HepG2 (cell line): ENCODE data around the gene COG1. TPM values are rescaled to one million over a fixed set of nuclear protein-coding genes. Genes with fewer than 3 reads are reported as not detected.

ENCODE experiments used
- ASH2L ChIP-seq: fragments of 300-600, 200-600 bp; sonication (generic); IDR thresholded peaks from 2 replicates; pipeline ENCODE4 v1.7.0; 2017; ENCODE audit warnings: low read depth, mild to moderate bottlenecking, moderate library complexity, mixed read lengths, low read length; ENCODE audit not compliant: insufficient read length
- BRD4 ChIP-seq: sonication (generic); formaldehyde crosslinking; IDR thresholded peaks from 2 replicates; pipeline ENCODE4 v1.4.0; 2020; ENCODE audit warnings: missing genetic modification reagents
- CTCF ChIP-seq: sonication (generic); formaldehyde crosslinking; IDR thresholded peaks from 2 replicates; pipeline ENCODE4 v1.5.0; 2020; ENCODE audit warnings: mild to moderate bottlenecking, missing genetic modification reagents, moderate library complexity
- DMAP1 ChIP-seq: IDR thresholded peaks from 2 replicates; pipeline ENCODE4 v1.6.1; 2016
- ELK4 ChIP-seq: sonication (generic); formaldehyde crosslinking; IDR thresholded peaks from 2 replicates; pipeline ENCODE4 v1.9.0; 2021; ENCODE audit warnings: missing genetic modification reagents, borderline replicate concordance
- KDM1A ChIP-seq: IDR thresholded peaks from 2 replicates; pipeline ENCODE4 v1.6.1; 2016; ENCODE audit warnings: missing compliant biosample characterization
- NFE2L2 ChIP-seq: fragments of 150-350 bp; IDR thresholded peaks from 2 replicates; pipeline ENCODE4 v1.6.1; 2014; ENCODE audit warnings: low read length
- PRPF4 ChIP-seq: fragments of 200-400 bp; formaldehyde crosslinking; IDR thresholded peaks from 2 replicates; pipeline ENCODE4 v1.6.1; 2016; ENCODE audit warnings: low read length, low read depth; ENCODE audit not compliant: poor library complexity, severe bottlenecking
- RXRB ChIP-seq: IDR thresholded peaks from 2 replicates; pipeline ENCODE4 v1.6.1; 2016; ENCODE audit warnings: borderline replicate concordance, missing genetic modification reagents, missing compliant biosample characterization
- SRY ChIP-seq: sonication (generic); formaldehyde crosslinking; IDR thresholded peaks from 2 replicates; pipeline ENCODE4 v1.8.0; 2022; ENCODE audit warnings: mild to moderate bottlenecking, missing genetic modification reagents
- XBP1 ChIP-seq: sonication (generic); formaldehyde crosslinking; IDR thresholded peaks from 2 replicates; pipeline ENCODE4 v1.5.0; 2020; ENCODE audit warnings: missing genetic modification reagents
- ZC3H13 ChIP-seq: sonication (generic); formaldehyde crosslinking; IDR thresholded peaks from 2 replicates; pipeline ENCODE4 v1.8.1; 2023; ENCODE audit warnings: mild to moderate bottlenecking, missing genetic modification reagents, moderate library complexity
- ZIK1 ChIP-seq: sonication (generic); formaldehyde crosslinking; IDR thresholded peaks from 2 replicates; pipeline ENCODE4 v1.5.0; 2020; ENCODE audit warnings: mild to moderate bottlenecking, low read depth, missing genetic modification reagents, borderline replicate concordance
- ZNF383 ChIP-seq: sonication (generic); formaldehyde crosslinking; IDR thresholded peaks from 2 replicates; pipeline ENCODE4 v1.4.0; 2020; ENCODE audit warnings: missing genetic modification reagents, mild to moderate bottlenecking, borderline replicate concordance
- ZNF589 ChIP-seq: sonication (generic); formaldehyde crosslinking; conservative IDR thresholded peaks from 2 replicates; pipeline ENCODE4 v1.8.0; 2022; ENCODE audit warnings: mild to moderate bottlenecking, moderate library complexity, missing genetic modification reagents
- ZNF747 ChIP-seq: sonication (generic); formaldehyde crosslinking; IDR thresholded peaks from 2 replicates; pipeline ENCODE4 v1.8.1; 2023; ENCODE audit warnings: missing genetic modification reagents, mild to moderate bottlenecking, borderline replicate concordance
- polyA plus RNA-seq, 8 experiments: library from polyadenylated mRNA; depleted of rRNA in 3 of 8; stranded (reverse) in 7 of 8; unstranded in 1 of 8; fragments of >200 nt; fragmentation: Illumina TruSeq in 4 of 8; extraction: Trizol in 4 of 8; gene quantifications; 2 replicates each; pipeline versions ENCODE4 v1.2.1 to v1.2.3, GENCODE V29; 2011 to 2016; ENCODE audit warnings: low read depth in 4 of 8, missing spikeins in 1 of 8, mixed read lengths in 1 of 8; ENCODE audit not compliant: insufficient read depth in 1 of 8
- total RNA-seq, 5 experiments: library from RNA; depleted of rRNA; stranded (reverse); fragments of >200 nt; fragmentation: Illumina TruSeq; extraction: Trizol; gene quantifications; 2 replicates each; pipeline ENCODE4 v1.2.3, GENCODE V29; 2016; ENCODE audit warnings: low read depth in 1 of 5
- TF ChIP-seq, protein P1 (sequence below): sonication (generic); formaldehyde crosslinking; IDR thresholded peaks from 2 replicates; pipeline ENCODE4 v1.4.0; 2020; ENCODE audit warnings: missing genetic modification reagents, mild to moderate bottlenecking, borderline replicate concordance
- TF ChIP-seq, protein P2 (sequence below): IDR thresholded peaks from 2 replicates; pipeline ENCODE4 v1.6.1; 2016; ENCODE audit warnings: control low read depth
- TF ChIP-seq, protein P3 (sequence below): sonication (generic); formaldehyde crosslinking; IDR thresholded peaks from 2 replicates; pipeline ENCODE4 v1.9.0; 2021; ENCODE audit warnings: missing genetic modification reagents, mild to moderate bottlenecking, borderline replicate concordance

Gene COG1
- total and polyA plus RNA-seq, 2 of the 13 experiments (the other 11 are each of a cell fraction or from before 2014, with no cell fraction given) = 36.6 to 39.7 TPM

GRCh38 chr17:73201215-73202069, 8.6 kb downstream of the COG1 start (continued):
- TF ChIP-seq CTCF (CRISPR knock-in tag) (peak; percentile 36), ZNF747 (CRISPR knock-in tag) (peak; percentile 84; the same call in 1 of the 2 replicates), BRD4 (no peak), ELK4 (CRISPR knock-in tag) (peak; percentile 62; the same call in 1 of the 2 replicates), PRPF4 (peak; percentile 18), ZC3H13 (peak; percentile 94), ZNF589 (CRISPR knock-in tag) (no peak), ZNF383 (CRISPR knock-in tag) (0 out of 2 replicates have a peak, but pooled peaks have one; percentile 25), SRY (CRISPR knock-in tag) (peak; percentile 23; the same call in 1 of the 2 replicates), NFE2L2 (peak; percentile 49; the same call in 1 of the 2 replicates), RXRB (peak; percentile 98), DMAP1 (peak; percentile 79; the same call in 1 of the 2 replicates), KDM1A (peak; percentile 80; the same call in 1 of the 2 replicates), ASH2L (peak; percentile 84), ZIK1 (CRISPR knock-in tag) (peak; percentile 83; the same call in 1 of the 2 replicates), XBP1 (CRISPR knock-in tag) (peak; percentile 97)
- TF ChIP-seq, protein P1, sequence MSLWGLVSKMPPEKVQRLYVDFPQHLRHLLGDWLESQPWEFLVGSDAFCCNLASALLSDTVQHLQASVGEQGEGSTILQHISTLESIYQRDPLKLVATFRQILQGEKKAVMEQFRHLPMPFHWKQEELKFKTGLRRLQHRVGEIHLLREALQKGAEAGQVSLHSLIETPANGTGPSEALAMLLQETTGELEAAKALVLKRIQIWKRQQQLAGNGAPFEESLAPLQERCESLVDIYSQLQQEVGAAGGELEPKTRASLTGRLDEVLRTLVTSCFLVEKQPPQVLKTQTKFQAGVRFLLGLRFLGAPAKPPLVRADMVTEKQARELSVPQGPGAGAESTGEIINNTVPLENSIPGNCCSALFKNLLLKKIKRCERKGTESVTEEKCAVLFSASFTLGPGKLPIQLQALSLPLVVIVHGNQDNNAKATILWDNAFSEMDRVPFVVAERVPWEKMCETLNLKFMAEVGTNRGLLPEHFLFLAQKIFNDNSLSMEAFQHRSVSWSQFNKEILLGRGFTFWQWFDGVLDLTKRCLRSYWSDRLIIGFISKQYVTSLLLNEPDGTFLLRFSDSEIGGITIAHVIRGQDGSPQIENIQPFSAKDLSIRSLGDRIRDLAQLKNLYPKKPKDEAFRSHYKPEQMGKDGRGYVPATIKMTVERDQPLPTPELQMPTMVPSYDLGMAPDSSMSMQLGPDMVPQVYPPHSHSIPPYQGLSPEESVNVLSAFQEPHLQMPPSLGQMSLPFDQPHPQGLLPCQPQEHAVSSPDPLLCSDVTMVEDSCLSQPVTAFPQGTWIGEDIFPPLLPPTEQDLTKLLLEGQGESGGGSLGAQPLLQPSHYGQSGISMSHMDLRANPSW (CRISPR knock-in tag) = peak; percentile 86; the same call in 1 of the 2 replicates
- TF ChIP-seq, protein P2, sequence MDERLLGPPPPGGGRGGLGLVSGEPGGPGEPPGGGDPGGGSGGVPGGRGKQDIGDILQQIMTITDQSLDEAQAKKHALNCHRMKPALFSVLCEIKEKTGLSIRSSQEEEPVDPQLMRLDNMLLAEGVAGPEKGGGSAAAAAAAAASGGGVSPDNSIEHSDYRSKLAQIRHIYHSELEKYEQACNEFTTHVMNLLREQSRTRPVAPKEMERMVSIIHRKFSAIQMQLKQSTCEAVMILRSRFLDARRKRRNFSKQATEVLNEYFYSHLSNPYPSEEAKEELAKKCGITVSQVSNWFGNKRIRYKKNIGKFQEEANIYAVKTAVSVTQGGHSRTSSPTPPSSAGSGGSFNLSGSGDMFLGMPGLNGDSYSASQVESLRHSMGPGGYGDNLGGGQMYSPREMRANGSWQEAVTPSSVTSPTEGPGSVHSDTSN (CRISPR knock-in tag) = peak; percentile 44; the same call in 1 of the 2 replicates
- TF ChIP-seq, protein P3, sequence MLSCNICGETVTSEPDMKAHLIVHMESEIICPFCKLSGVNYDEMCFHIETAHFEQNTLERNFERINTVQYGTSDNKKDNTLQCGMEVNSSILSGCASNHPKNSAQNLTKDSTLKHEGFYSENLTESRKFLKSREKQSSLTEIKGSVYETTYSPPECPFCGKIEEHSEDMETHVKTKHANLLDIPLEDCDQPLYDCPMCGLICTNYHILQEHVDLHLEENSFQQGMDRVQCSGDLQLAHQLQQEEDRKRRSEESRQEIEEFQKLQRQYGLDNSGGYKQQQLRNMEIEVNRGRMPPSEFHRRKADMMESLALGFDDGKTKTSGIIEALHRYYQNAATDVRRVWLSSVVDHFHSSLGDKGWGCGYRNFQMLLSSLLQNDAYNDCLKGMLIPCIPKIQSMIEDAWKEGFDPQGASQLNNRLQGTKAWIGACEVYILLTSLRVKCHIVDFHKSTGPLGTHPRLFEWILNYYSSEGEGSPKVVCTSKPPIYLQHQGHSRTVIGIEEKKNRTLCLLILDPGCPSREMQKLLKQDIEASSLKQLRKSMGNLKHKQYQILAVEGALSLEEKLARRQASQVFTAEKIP = no peak
